HepG2 (cell line): Measurements from ENCODE around the gene WDR27. TPM values are rescaled to one million over a fixed set of nuclear protein-coding genes. Genes with fewer than 3 reads are reported as not detected.

ENCODE experiments used
- AGO2 ChIP-seq: fragments of 200-400 bp; formaldehyde crosslinking; optimal IDR thresholded peaks from 2 replicates; pipeline ENCODE3; 2017; ENCODE audit warnings: mild to moderate bottlenecking, low read depth, low read length, moderate library complexity
- FOXA1 ChIP-seq, 2 experiments: fragments of 450-650 bp in 1 of 2; sonication (generic) in 1 of 2; formaldehyde crosslinking in 1 of 2; IDR thresholded peaks; 2 replicates each; pipeline versions ENCODE4 v1.4.0 to v1.6.1; 2016 to 2020; ENCODE audit warnings: missing genetic modification reagents in 1 of 2
- MYPOP ChIP-seq: sonication (generic); formaldehyde crosslinking; IDR thresholded peaks from 2 replicates; pipeline ENCODE4 v1.8.1; 2023; ENCODE audit warnings: mild to moderate bottlenecking, moderate library complexity, missing genetic modification reagents
- NR2C2 ChIP-seq: sonication (generic); formaldehyde crosslinking; IDR thresholded peaks from 2 replicates; pipeline ENCODE4 v1.4.0; 2020; ENCODE audit warnings: missing genetic modification reagents, mild to moderate bottlenecking, moderate library complexity, borderline replicate concordance
- ZBTB46 ChIP-seq: sonication (generic); formaldehyde crosslinking; IDR thresholded peaks from 2 replicates; pipeline ENCODE4 v1.4.0; 2020; ENCODE audit warnings: mild to moderate bottlenecking, missing genetic modification reagents, borderline replicate concordance
- ZFP1 ChIP-seq: IDR thresholded peaks from 2 replicates; pipeline ENCODE4 v1.6.1; 2016
- ZNF354B ChIP-seq: sonication (generic); formaldehyde crosslinking; IDR thresholded peaks from 2 replicates; pipeline ENCODE4 v1.8.0; 2022; ENCODE audit warnings: mild to moderate bottlenecking, missing genetic modification reagents
- polyA plus RNA-seq, 8 experiments: library from polyadenylated mRNA; depleted of rRNA in 3 of 8; stranded (reverse) in 7 of 8; unstranded in 1 of 8; fragments of >200 nt; fragmentation: Illumina TruSeq in 4 of 8; extraction: Trizol in 4 of 8; gene quantifications; 2 replicates each; pipeline versions ENCODE4 v1.2.1 to v1.2.3, GENCODE V29; 2011 to 2016; ENCODE audit warnings: low read depth in 4 of 8, missing spikeins in 1 of 8, mixed read lengths in 1 of 8; ENCODE audit not compliant: insufficient read depth in 1 of 8
- total RNA-seq, 5 experiments: library from RNA; depleted of rRNA; stranded (reverse); fragments of >200 nt; fragmentation: Illumina TruSeq; extraction: Trizol; gene quantifications; 2 replicates each; pipeline ENCODE4 v1.2.3, GENCODE V29; 2016; ENCODE audit warnings: low read depth in 1 of 5
- TF ChIP-seq, protein P1 (sequence below): sonication (generic); formaldehyde crosslinking; IDR thresholded peaks from 2 replicates; pipeline ENCODE4 v1.9.0; 2022; ENCODE audit warnings: missing genetic modification reagents, mild to moderate bottlenecking, borderline replicate concordance
- TF ChIP-seq, protein P2 (sequence below): IDR thresholded peaks from 2 replicates; pipeline ENCODE4 v1.6.1; 2016; ENCODE audit warnings: low read depth, control low read depth
- TF ChIP-seq, protein P3 (sequence below): sonication (generic); formaldehyde crosslinking; IDR thresholded peaks from 2 replicates; pipeline ENCODE4 v1.5.0; 2020; ENCODE audit warnings: mild to moderate bottlenecking, missing genetic modification reagents
- TF ChIP-seq, protein P4 (sequence below): sonication (generic); formaldehyde crosslinking; IDR thresholded peaks from 2 replicates; pipeline ENCODE4 v1.4.0; 2020; ENCODE audit warnings: mild to moderate bottlenecking, missing genetic modification reagents

Gene WDR27
- total and polyA plus RNA-seq, 2 of the 13 experiments (the other 11 are each of a cell fraction or from before 2014, with no cell fraction given) = 34.1 to 80.3 TPM

GRCh38 chr6:169723200-169723909, 21.5 kb upstream of the WDR27 start (continued):
- 0 out of 2 replicates have a peak, but pooled peaks have one; percentile 15 for TF ChIP-seq NR2C2 (CRISPR knock-in tag)
- TF ChIP-seq, protein P1, sequence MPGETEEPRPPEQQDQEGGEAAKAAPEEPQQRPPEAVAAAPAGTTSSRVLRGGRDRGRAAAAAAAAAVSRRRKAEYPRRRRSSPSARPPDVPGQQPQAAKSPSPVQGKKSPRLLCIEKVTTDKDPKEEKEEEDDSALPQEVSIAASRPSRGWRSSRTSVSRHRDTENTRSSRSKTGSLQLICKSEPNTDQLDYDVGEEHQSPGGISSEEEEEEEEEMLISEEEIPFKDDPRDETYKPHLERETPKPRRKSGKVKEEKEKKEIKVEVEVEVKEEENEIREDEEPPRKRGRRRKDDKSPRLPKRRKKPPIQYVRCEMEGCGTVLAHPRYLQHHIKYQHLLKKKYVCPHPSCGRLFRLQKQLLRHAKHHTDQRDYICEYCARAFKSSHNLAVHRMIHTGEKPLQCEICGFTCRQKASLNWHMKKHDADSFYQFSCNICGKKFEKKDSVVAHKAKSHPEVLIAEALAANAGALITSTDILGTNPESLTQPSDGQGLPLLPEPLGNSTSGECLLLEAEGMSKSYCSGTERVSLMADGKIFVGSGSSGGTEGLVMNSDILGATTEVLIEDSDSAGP = peak; percentile 26; the same call in 1 of the 2 replicates
- TF ChIP-seq MYPOP (CRISPR knock-in tag) = 0 out of 2 replicates have a peak, but pooled peaks have one; percentile 58
- TF ChIP-seq ZBTB46 (CRISPR knock-in tag) = no peak
- TF ChIP-seq AGO2 = peak; percentile 46
- TF ChIP-seq, protein P2, sequence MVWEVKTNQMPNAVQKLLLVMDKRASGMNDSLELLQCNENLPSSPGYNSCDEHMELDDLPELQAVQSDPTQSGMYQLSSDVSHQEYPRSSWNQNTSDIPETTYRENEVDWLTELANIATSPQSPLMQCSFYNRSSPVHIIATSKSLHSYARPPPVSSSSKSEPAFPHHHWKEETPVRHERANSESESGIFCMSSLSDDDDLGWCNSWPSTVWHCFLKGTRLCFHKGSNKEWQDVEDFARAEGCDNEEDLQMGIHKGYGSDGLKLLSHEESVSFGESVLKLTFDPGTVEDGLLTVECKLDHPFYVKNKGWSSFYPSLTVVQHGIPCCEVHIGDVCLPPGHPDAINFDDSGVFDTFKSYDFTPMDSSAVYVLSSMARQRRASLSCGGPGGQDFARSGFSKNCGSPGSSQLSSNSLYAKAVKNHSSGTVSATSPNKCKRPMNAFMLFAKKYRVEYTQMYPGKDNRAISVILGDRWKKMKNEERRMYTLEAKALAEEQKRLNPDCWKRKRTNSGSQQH (CRISPR knock-in tag) = 0 out of 2 replicates have a peak, but pooled peaks have one; percentile 49
- no peak for TF ChIP-seq ZNF354B (CRISPR knock-in tag)
- no peak for TF ChIP-seq FOXA1 (IDR thresholded peaks at IDR 0.05)
- TF ChIP-seq FOXA1 (CRISPR knock-in tag; IDR thresholded peaks at IDR 0.05) = 0 out of 2 replicates have a peak, but pooled peaks have one; percentile 9
- TF ChIP-seq, protein P3, sequence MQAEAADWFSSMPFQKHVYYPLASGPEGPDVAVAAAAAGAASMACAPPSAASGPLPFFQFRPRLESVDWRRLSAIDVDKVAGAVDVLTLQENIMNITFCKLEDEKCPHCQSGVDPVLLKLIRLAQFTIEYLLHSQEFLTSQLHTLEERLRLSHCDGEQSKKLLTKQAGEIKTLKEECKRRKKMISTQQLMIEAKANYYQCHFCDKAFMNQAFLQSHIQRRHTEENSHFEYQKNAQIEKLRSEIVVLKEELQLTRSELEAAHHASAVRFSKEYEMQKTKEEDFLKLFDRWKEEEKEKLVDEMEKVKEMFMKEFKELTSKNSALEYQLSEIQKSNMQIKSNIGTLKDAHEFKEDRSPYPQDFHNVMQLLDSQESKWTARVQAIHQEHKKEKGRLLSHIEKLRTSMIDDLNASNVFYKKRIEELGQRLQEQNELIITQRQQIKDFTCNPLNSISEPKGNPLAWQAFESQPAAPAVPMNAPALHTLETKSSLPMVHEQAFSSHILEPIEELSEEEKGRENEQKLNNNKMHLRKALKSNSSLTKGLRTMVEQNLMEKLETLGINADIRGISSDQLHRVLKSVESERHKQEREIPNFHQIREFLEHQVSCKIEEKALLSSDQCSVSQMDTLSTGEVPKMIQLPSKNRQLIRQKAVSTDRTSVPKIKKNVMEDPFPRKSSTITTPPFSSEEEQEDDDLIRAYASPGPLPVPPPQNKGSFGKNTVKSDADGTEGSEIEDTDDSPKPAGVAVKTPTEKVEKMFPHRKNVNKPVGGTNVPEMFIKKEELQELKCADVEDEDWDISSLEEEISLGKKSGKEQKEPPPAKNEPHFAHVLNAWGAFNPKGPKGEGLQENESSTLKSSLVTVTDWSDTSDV (CRISPR knock-in tag) = 0 out of 2 replicates have a peak, but pooled peaks have one; percentile 17
- TF ChIP-seq, protein P4, sequence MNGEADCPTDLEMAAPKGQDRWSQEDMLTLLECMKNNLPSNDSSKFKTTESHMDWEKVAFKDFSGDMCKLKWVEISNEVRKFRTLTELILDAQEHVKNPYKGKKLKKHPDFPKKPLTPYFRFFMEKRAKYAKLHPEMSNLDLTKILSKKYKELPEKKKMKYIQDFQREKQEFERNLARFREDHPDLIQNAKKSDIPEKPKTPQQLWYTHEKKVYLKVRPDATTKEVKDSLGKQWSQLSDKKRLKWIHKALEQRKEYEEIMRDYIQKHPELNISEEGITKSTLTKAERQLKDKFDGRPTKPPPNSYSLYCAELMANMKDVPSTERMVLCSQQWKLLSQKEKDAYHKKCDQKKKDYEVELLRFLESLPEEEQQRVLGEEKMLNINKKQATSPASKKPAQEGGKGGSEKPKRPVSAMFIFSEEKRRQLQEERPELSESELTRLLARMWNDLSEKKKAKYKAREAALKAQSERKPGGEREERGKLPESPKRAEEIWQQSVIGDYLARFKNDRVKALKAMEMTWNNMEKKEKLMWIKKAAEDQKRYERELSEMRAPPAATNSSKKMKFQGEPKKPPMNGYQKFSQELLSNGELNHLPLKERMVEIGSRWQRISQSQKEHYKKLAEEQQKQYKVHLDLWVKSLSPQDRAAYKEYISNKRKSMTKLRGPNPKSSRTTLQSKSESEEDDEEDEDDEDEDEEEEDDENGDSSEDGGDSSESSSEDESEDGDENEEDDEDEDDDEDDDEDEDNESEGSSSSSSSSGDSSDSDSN (CRISPR knock-in tag) = peak; percentile 84
- no peak for TF ChIP-seq ZFP1 (CRISPR knock-in tag)
